Ishikawa (cell line): ENCODE measurements around the gene ELMO1.

Experiments
- CEBPB ChIP-seq: IDR thresholded peaks from 2 replicates; pipeline ENCODE4 v1.6.1; 2012
- CREB1 ChIP-seq: IDR thresholded peaks from 2 replicates; pipeline ENCODE4 v1.6.1; 2012; ENCODE audit warnings: low read depth
- EGR1 ChIP-seq: IDR thresholded peaks from 2 replicates; pipeline ENCODE4 v1.6.1; 2012
- EP300 ChIP-seq: IDR thresholded peaks from 2 replicates; pipeline ENCODE4 v1.6.1; 2012; ENCODE audit warnings: borderline replicate concordance
- FOXM1 ChIP-seq: IDR thresholded peaks from 2 replicates; pipeline ENCODE4 v1.6.1; 2012; ENCODE audit warnings: low read depth, borderline replicate concordance
- MAX ChIP-seq: IDR thresholded peaks from 2 replicates; pipeline ENCODE4 v1.6.1; 2012
- NFIC ChIP-seq: IDR thresholded peaks from 2 replicates; pipeline ENCODE4 v1.6.1; 2012
- RAD21 ChIP-seq: IDR thresholded peaks from 2 replicates; pipeline ENCODE4 v1.6.1; 2012; ENCODE audit warnings: low read depth
- TAF1 ChIP-seq: IDR thresholded peaks from 2 replicates; pipeline ENCODE4 v1.6.1; 2012; ENCODE audit warnings: low read depth, mild to moderate bottlenecking
- TCF12 ChIP-seq: IDR thresholded peaks from 2 replicates; pipeline ENCODE4 v1.6.1; 2012; ENCODE audit warnings: low read depth
- TEAD4 ChIP-seq: IDR thresholded peaks from 2 replicates; pipeline ENCODE4 v1.6.1; 2012
- YY1 ChIP-seq: IDR thresholded peaks from 2 replicates; pipeline ENCODE4 v1.6.1; 2012; ENCODE audit warnings: low read depth
- TF ChIP-seq, protein P1 (sequence below): IDR thresholded peaks from 2 replicates; pipeline ENCODE4 v1.6.1; 2012
- TF ChIP-seq, protein P2 (sequence below): IDR thresholded peaks from 2 replicates; pipeline ENCODE4 v1.6.1; 2012; ENCODE audit warnings: low read depth, mild to moderate bottlenecking

The ELMO1 gene

DNA sequence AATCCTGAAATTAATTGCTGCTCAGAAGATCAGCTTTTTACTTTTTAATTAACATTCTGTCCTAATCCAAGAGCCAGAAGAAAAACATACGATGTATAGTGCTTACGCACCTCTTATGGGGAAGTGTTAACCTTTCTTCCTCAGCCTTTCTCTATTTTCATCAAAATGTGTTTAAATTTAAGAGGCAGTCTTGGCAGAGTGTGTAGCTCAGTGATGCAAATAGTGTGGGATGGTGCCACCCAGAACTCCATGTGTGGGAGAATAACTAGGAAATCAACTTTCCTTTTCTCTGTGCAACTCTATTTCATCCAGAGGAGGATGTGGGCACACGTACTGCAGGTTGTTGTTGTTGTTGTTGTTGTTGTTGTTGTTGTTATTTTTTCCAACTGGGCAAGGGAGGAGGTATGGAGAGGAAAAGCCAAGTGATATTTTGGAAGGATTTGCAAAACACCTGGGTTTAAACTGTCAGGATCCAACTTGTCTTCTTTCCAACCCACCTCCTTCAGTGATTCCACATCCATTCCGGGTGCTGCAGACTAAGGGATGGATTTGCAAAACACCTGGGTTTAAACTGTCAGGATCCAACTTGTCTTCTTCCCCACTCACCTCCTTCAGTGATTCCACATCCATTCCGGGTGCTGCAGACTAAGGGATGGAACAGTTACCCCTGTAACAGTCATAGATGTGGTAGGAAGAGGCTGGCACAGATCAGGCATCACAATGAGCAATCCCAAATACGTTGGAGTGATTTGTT lies 19.8 kb downstream of the ELMO1 start:
- no peak for TF ChIP-seq RAD21
- TF ChIP-seq TEAD4, result no peak
- TF ChIP-seq YY1, result no peak
- TF ChIP-seq CREB1, result no peak
- TF ChIP-seq, protein P1, sequence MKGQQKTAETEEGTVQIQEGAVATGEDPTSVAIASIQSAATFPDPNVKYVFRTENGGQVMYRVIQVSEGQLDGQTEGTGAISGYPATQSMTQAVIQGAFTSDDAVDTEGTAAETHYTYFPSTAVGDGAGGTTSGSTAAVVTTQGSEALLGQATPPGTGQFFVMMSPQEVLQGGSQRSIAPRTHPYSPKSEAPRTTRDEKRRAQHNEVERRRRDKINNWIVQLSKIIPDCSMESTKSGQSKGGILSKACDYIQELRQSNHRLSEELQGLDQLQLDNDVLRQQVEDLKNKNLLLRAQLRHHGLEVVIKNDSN, result no peak
- no peak for TF ChIP-seq MAX
- TF ChIP-seq EGR1, result no peak
- TF ChIP-seq NFIC, result no peak
- TF ChIP-seq, protein P2, sequence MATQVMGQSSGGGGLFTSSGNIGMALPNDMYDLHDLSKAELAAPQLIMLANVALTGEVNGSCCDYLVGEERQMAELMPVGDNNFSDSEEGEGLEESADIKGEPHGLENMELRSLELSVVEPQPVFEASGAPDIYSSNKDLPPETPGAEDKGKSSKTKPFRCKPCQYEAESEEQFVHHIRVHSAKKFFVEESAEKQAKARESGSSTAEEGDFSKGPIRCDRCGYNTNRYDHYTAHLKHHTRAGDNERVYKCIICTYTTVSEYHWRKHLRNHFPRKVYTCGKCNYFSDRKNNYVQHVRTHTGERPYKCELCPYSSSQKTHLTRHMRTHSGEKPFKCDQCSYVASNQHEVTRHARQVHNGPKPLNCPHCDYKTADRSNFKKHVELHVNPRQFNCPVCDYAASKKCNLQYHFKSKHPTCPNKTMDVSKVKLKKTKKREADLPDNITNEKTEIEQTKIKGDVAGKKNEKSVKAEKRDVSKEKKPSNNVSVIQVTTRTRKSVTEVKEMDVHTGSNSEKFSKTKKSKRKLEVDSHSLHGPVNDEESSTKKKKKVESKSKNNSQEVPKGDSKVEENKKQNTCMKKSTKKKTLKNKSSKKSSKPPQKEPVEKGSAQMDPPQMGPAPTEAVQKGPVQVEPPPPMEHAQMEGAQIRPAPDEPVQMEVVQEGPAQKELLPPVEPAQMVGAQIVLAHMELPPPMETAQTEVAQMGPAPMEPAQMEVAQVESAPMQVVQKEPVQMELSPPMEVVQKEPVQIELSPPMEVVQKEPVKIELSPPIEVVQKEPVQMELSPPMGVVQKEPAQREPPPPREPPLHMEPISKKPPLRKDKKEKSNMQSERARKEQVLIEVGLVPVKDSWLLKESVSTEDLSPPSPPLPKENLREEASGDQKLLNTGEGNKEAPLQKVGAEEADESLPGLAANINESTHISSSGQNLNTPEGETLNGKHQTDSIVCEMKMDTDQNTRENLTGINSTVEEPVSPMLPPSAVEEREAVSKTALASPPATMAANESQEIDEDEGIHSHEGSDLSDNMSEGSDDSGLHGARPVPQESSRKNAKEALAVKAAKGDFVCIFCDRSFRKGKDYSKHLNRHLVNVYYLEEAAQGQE, result no peak
- no peak for TF ChIP-seq CEBPB

- no peak for TF ChIP-seq RAD21
- no peak for TF ChIP-seq FOXM1
- no peak for TF ChIP-seq EGR1
Measured at GRCh38 chr7:37427276-37427940, 21.3 kb downstream of the ELMO1 start.

DNA sequence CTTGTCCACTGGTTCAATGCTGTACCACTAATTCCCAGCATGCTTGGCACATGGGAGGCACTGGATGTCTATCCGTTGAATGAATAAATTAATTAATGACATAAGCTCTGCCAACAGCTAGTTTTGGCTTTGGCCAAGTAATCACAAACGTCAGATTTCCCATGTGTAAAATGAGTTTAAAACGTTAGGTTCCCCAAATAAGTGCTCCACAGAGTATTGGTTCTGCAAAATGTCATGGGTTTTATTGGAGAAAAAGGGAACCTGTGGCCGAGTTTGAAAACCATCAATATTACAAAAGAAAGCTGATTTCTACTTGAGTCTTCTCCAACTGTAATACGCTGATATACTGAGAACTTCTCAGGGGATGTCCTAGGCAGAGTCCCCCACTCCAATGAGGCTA lies 23.2 kb downstream of the ELMO1 start:
- TF ChIP-seq TAF1 (no peak), EP300 (no peak), RAD21 (no peak), TCF12 (no peak), NFIC (no peak)

DNA sequence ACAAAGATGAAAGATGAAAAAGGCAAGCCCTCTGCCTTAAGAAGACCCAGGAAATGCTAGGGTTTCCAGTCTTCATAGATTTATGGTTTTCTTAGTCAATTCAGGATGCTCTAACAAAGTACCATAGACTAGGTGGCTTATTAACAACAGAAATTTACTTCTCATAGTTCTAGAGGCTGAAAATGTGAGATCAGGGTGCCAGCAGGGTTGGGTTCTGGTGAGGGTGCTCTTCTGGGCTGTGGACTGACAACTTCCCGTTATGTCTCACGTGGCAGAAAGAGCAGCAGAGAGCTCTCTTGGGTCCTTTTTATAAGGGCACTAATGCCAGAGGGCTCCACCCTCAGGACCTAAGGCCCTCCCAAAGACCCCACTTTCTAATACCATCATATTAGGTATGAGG lies 23.7 kb downstream of the ELMO1 start:
- TF ChIP-seq, protein P1, result no peak
- TF ChIP-seq MAX, result no peak
- no peak for TF ChIP-seq CREB1
- no peak for TF ChIP-seq NFIC
- no peak for TF ChIP-seq YY1
- no peak for TF ChIP-seq TCF12
- TF ChIP-seq, protein P2, result no peak

GRCh38 chr7:37424521-37424920 lies 24.1 kb downstream of the ELMO1 start:
- TF ChIP-seq TAF1 (no peak), NFIC (no peak), TEAD4 (no peak), RAD21 (no peak)

DNA sequence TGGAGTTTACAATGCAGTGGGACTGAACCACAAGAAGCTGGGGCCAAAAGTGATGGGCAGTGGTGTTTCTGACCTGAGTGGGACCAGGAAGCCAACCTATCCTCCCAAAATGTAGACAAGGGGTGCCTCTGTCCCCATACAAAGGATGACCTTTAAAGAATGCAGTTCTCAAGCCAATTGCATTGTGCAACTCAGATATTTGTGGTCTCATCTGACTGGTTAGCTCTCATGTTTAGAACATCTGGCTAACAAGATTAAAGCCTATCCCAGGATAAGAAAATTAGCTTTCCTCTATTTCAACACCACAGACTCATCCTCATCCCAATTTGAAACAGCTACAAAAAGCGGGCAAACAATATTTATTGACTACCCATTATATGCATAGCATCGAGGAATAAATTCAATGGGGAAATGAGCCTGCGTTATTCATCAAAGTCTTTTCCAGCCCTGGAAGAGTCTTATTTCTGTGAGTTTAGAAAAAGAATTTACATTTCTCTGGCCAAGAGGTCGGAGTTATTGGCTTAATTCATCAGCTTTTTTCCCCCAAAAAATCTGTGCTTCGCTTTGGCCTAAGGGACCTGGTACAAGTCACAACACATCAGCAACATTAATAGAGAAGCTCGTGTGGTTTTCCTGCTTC lies 26.7 kb downstream of the ELMO1 start:
- no peak for TF ChIP-seq CEBPB
